A673 (cell line): ENCODE data around the gene OR7C1.

Experiments used
- CTCF ChIP-seq: fragments of 300-800, 200-600 bp; sonication (generic); conservative IDR thresholded peaks from 2 replicates; pipeline ENCODE4 v1.5.1; 2017; ENCODE audit warnings: low read depth, mild to moderate bottlenecking, antibody characterized with exemption, low read length, moderate library complexity, mixed read lengths
- EZH2 ChIP-seq: fragments of 200-600 bp; sonication (generic); IDR thresholded peaks from 2 replicates; pipeline ENCODE4 v1.6.1; 2017; ENCODE audit warnings: borderline replicate concordance, low read depth, mild to moderate bottlenecking, mixed read lengths, antibody characterized with exemption, low read length; ENCODE audit not compliant: poor library complexity, severe bottlenecking

DNA sequence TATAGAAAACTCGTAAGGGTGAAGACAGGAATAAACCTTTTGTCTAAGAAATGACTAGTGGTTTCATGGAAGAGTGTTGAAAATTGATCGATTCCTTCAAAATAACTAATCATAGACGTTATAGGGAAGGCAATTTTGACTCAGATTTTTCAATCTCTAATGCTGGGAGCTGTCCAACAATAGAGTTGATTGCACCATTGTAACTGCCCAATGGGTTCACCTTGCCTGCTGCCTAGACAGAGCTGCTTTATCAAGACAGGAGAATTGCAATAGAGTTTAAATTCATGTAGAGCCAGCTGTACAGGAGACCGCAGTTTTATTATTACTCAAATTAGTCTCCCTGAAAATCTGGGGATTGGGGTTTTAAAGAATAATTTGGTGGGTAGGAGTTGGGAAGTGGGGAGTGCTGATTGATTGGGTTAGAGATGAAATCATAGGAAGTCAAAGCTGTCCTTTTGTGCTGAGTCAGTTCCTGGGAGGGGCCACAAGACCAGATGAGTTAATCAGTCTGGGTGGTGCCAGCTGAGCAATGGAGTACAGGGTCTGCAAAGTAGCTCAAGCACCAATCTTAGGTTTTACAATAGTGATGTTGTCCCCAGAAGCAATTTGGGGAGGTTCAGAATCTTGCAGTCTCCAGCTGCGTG, 39.8 kb downstream of the OR7C1 start:
- TF ChIP-seq CTCF = no peak
- TF ChIP-seq EZH2 = no peak
